Karpas-422 (cell line): Measurements from ENCODE around the gene GLMN. TPM values are rescaled to one million over a fixed set of nuclear protein-coding genes. Genes with fewer than 3 reads are reported as not detected.

ENCODE experiments used
- DNase-seq: peaks from one replicate; pipeline ENCODE4 v3.0.0-alpha.2; 2015
- H2AFZ ChIP-seq: fragments of 200-600 bp; sonication (generic); 2 replicates; pipeline ENCODE4 v1.6.1; 2014; ENCODE audit warnings: antibody characterized with exemption, low read length, mixed read lengths
- H3K27ac ChIP-seq: fragments of 200-600 bp; sonication (generic); 2 replicates; pipeline ENCODE4 v1.5.1; 2014; ENCODE audit warnings: mild to moderate bottlenecking, low read length, moderate library complexity
- H3K27me3 ChIP-seq: fragments of 200-600 bp; sonication (generic); 2 replicates; pipeline ENCODE4 v1.6.1; 2014; ENCODE audit warnings: low read length, mixed read lengths
- H3K36me3 ChIP-seq: fragments of 200-600 bp; sonication (generic); 2 replicates; pipeline ENCODE4 v1.6.1; 2014; ENCODE audit warnings: low read length, mixed read lengths; ENCODE audit not compliant: insufficient read depth
- H3K4me1 ChIP-seq: fragments of 200-600 bp; sonication (generic); 2 replicates; pipeline ENCODE4 v1.6.1; 2014; ENCODE audit warnings: mild to moderate bottlenecking, low read length, mixed read lengths
- H3K4me2 ChIP-seq: fragments of 200-600 bp; sonication (generic); 2 replicates; pipeline ENCODE4 v1.6.1; 2014; ENCODE audit warnings: low read length, low read depth, mild to moderate bottlenecking; ENCODE audit not compliant: poor library complexity, severe bottlenecking
- H3K4me3 ChIP-seq: fragments of 200-600 bp; sonication (generic); 2 replicates; pipeline ENCODE4 v1.5.1; 2014; ENCODE audit warnings: mild to moderate bottlenecking, antibody characterized with exemption, low read length, mixed read lengths
- H3K79me2 ChIP-seq: fragments of 200-600 bp; sonication (generic); 2 replicates; pipeline ENCODE4 v1.6.1; 2014; ENCODE audit warnings: mild to moderate bottlenecking, low read length, mixed read lengths
- H3K9ac ChIP-seq: fragments of 200-600 bp; sonication (generic); 2 replicates; pipeline ENCODE4 v1.6.0; 2014; ENCODE audit warnings: low read length
- H3K9me2 ChIP-seq: fragments of 200-600 bp; sonication (generic), shearing (Covaris generic); replicated peaks from 2 replicates; pipeline ENCODE4 v1.6.0; 2014; ENCODE audit warnings: mild to moderate bottlenecking, low read length, moderate library complexity; ENCODE audit not compliant: insufficient read depth
- H3K9me3 ChIP-seq: fragments of 300-700, 200-600 bp; sonication (generic); 2 replicates; pipeline ENCODE4 v1.6.1; 2014; ENCODE audit warnings: low read length, mixed read lengths
- H4K20me1 ChIP-seq: fragments of 200-600 bp; sonication (generic); 2 replicates; pipeline ENCODE4 v1.6.1; 2014; ENCODE audit warnings: mild to moderate bottlenecking, antibody characterized with exemption, low read length, low read depth; ENCODE audit not compliant: insufficient read depth
- total RNA-seq: library from RNA; depleted of rRNA; stranded (reverse); fragments of >200 nt; shearing (Covaris generic); gene quantifications from 2 replicates; pipeline ENCODE4 v1.2.3, GENCODE V29; 2014; ENCODE audit warnings: low replicate concordance

Gene GLMN
- total RNA-seq, 1 experiment from 2014 or later = 22.7 TPM

GRCh38 chr1:92244376-92244775 is 54.4 kb downstream of the GLMN start:
- Histone ChIP-seq H3K4me1 (no peaks in the 10 kb centered on the region), H3K36me3 (peaks cover 20% of the 10 kb centered on the region; the same call in 1 of the 2 replicates), H3K27ac (no peak overlapping the region), H3K9ac (no peak overlapping the region), H3K9me2 (no peaks in the 10 kb centered on the region), H3K9me3 (no peaks in the 10 kb centered on the region), H3K4me2 (no peak overlapping the region), H3K27me3 (no peaks in the 10 kb centered on the region), H3K4me3 (no peak overlapping the region), H2AFZ (no peak overlapping the region), H4K20me1 (no peaks in the 10 kb centered on the region), H3K79me2 (no peaks in the 10 kb centered on the region)
- no peak for DNase-seq

GRCh38 chr1:92240034-92240433 is 58.8 kb downstream of the GLMN start:
- Histone ChIP-seq H3K9me3 (no peaks in the 10 kb centered on the region), H3K36me3 (no peaks in the 10 kb centered on the region), H3K27me3 (no peaks in the 10 kb centered on the region), H3K9ac (no peak overlapping the region), H3K4me1 (no peaks in the 10 kb centered on the region), H3K9me2 (no peaks in the 10 kb centered on the region), H3K4me3 (no peak overlapping the region), H3K79me2 (no peaks in the 10 kb centered on the region), H3K4me2 (no peak overlapping the region), H4K20me1 (no peaks in the 10 kb centered on the region), H2AFZ (no peak overlapping the region), H3K27ac (no peak overlapping the region)
- DNase-seq = no peak

- no peaks in the 10 kb centered on the region for H3K36me3 ChIP-seq
- H3K4me3 ChIP-seq = no peak overlapping the region
- no peak overlapping the region for H3K9ac ChIP-seq
- H3K79me2 ChIP-seq = no peaks in the 10 kb centered on the region
- no peaks in the 10 kb centered on the region for H3K9me3 ChIP-seq
- no peaks in the 10 kb centered on the region for H4K20me1 ChIP-seq
- H3K9me2 ChIP-seq = no peaks in the 10 kb centered on the region
- H3K27ac ChIP-seq = no peak overlapping the region
- no peak overlapping the region for H2AFZ ChIP-seq
- no peaks in the 10 kb centered on the region for H3K4me1 ChIP-seq
- DNase-seq = no peak
- H3K27me3 ChIP-seq = no peaks in the 10 kb centered on the region
- H3K4me2 ChIP-seq = no peak overlapping the region
Observed at GRCh38 chr1:92230736-92231135, 68.1 kb downstream of the GLMN start.

- Histone ChIP-seq H4K20me1 (no peaks in the 10 kb centered on the region), H3K9me2 (no peaks in the 10 kb centered on the region), H3K27me3 (no peaks in the 10 kb centered on the region), H2AFZ (no peak overlapping the region), H3K4me3 (no peak overlapping the region), H3K9ac (no peak overlapping the region), H3K36me3 (no peaks in the 10 kb centered on the region), H3K79me2 (no peaks in the 10 kb centered on the region), H3K4me1 (no peaks in the 10 kb centered on the region), H3K4me2 (no peak overlapping the region), H3K27ac (no peak overlapping the region), H3K9me3 (no peaks in the 10 kb centered on the region)
- DNase-seq = no peak
Observed at GRCh38 chr1:92228401-92228800, 70.4 kb downstream of the GLMN start.

DNA sequence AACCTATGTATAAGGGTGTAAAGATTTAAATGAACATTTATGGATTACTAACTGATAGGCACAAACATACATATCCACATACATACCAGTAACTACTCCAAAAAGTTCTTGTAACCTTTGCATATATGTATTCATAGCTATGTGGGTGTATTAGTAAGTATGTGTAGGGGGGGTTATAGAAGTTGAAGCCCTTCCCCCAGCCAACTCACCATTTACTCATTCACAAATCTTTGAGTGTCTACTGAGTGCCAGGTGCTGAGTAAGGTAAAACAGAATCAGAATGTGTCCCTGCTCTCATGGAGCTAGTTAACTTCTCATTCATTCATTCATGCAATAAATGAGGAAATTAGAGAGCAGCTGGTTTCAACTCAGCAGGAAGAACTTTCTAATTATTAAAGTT is 79.8 kb downstream of the GLMN start:
- Histone ChIP-seq H3K9me3 (no peaks in the 10 kb centered on the region), H3K36me3 (no peaks in the 10 kb centered on the region), H3K27me3 (no peaks in the 10 kb centered on the region), H3K4me1 (no peaks in the 10 kb centered on the region), H3K9ac (no peak overlapping the region), H3K4me2 (no peak overlapping the region), H3K79me2 (no peaks in the 10 kb centered on the region), H2AFZ (no peak overlapping the region), H3K4me3 (no peak overlapping the region), H4K20me1 (no peaks in the 10 kb centered on the region), H3K9me2 (no peaks in the 10 kb centered on the region), H3K27ac (no peak overlapping the region)
- no peak for DNase-seq

DNA sequence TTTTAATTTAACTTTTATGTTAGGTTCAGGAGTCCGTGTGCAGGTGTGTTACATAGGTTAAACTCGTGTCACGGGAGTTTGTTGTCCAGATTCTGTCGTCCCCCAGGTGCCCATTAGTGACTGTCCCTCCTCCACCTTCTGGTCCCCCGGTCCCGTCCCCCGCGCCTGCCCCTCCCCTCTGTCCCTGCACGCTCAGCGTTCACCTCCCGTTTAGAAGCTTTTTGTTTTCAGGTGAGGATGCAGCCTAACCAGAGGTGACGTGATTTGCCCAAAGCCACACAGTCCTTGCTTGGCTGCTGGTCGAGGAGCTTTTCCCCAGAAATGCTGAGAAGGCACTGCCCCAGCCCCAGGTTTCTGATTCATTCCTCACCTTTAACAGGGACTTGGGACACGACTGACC is 80.2 kb downstream of the GLMN start:
- no peaks in the 10 kb centered on the region for H3K9me2 ChIP-seq
- no peaks in the 10 kb centered on the region for H3K79me2 ChIP-seq
- no peak overlapping the region for H2AFZ ChIP-seq
- no peaks in the 10 kb centered on the region for H4K20me1 ChIP-seq
- no peak overlapping the region for H3K27ac ChIP-seq
- no peak overlapping the region for H3K9ac ChIP-seq
- no peaks in the 10 kb centered on the region for H3K36me3 ChIP-seq
- H3K4me3 ChIP-seq = no peak overlapping the region
- H3K4me2 ChIP-seq = no peak overlapping the region
- no peaks in the 10 kb centered on the region for H3K27me3 ChIP-seq
- no peak for DNase-seq
- no peaks in the 10 kb centered on the region for H3K9me3 ChIP-seq
- no peaks in the 10 kb centered on the region for H3K4me1 ChIP-seq

DNA sequence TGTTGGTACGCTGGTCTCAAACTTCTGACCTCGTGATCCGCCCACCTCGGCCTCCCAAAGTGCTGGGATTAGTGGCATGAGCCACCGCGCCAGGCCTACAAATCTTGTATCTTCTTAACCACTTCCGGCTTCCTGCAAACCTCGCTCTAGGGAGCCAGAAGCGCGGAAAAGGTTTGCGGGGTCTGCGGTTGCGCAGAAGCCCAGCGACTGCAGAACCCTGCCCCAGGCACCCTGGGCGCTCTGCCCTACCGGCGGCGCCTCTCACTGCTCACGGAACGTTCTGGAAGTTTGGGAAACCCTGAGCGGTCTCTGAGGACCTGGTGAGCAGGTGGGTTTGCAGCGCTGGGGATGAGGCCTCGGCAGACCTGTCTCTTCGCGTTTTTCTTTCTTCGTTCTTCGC is 81.1 kb downstream of the GLMN start, which contains the start of gene C1orf146:
Gene C1orf146 (plus strand): TSS at position 195 of the 400 bp plus-strand sequence. CDS start 13,506 bp downstream, outside the sequence.
- no peaks in the 10 kb centered on the region for H4K20me1 ChIP-seq
- no peak within 1 kb of the TSS for H3K9ac ChIP-seq
- no peak within 1 kb of the TSS for H2AFZ ChIP-seq
- no peaks in the 10 kb centered on the region for H3K79me2 ChIP-seq
- no peaks in the 10 kb centered on the region for H3K27me3 ChIP-seq
- no peak for DNase-seq
- H3K4me3 ChIP-seq = no peak within 1 kb of the TSS
- H3K27ac ChIP-seq = no peak within 1 kb of the TSS
- no peaks in the 10 kb centered on the region for H3K9me3 ChIP-seq
- H3K36me3 ChIP-seq = no peaks in the 10 kb centered on the region
- H3K4me2 ChIP-seq = no peak within 1 kb of the TSS
- no peaks in the 10 kb centered on the region for H3K9me2 ChIP-seq
- H3K4me1 ChIP-seq = no peaks in the 10 kb centered on the region

DNA sequence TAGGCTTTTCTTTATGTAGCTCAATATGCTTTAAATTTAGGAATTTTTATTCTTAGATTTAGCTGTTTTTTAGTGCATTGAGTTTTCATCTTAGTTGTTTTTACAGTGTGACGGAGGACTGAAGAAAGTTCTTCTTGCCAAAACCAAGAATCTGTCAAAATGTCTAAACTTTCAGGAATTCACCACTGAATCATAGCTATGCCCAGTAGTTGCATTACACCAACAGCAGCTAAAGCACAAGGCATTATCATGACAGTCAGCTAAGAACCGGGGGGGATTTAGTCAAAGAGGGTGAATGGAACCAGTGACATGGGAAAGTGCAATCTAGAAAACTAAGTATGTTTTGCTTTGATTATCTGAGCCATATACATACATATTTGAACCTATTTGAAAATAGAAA is 87.6 kb downstream of the GLMN start:
- H3K9me3 ChIP-seq = no peaks in the 10 kb centered on the region
- no peaks in the 10 kb centered on the region for H3K36me3 ChIP-seq
- H3K9ac ChIP-seq = no peak overlapping the region
- H3K4me3 ChIP-seq = no peak overlapping the region
- H3K79me2 ChIP-seq = no peaks in the 10 kb centered on the region
- DNase-seq = no peak
- H3K4me1 ChIP-seq = no peaks in the 10 kb centered on the region
- no peak overlapping the region for H2AFZ ChIP-seq
- no peaks in the 10 kb centered on the region for H3K9me2 ChIP-seq
- no peak overlapping the region for H3K27ac ChIP-seq
- no peaks in the 10 kb centered on the region for H4K20me1 ChIP-seq
- no peak overlapping the region for H3K4me2 ChIP-seq
- H3K27me3 ChIP-seq = no peaks in the 10 kb centered on the region

- Histone ChIP-seq H3K4me1 (no peaks in the 10 kb centered on the region), H3K4me3 (no peak overlapping the region)
Observed at GRCh38 chr1:92210701-92211100, 88.1 kb downstream of the GLMN start.

More at GRCh38 chr1:92210701-92211100, 88.1 kb downstream of the GLMN start:
- Histone ChIP-seq H3K36me3 (no peaks in the 10 kb centered on the region), H3K9ac (no peak overlapping the region), H3K9me2 (no peaks in the 10 kb centered on the region), H3K9me3 (no peaks in the 10 kb centered on the region), H3K79me2 (no peaks in the 10 kb centered on the region), H4K20me1 (no peaks in the 10 kb centered on the region), H3K4me2 (no peak overlapping the region), H2AFZ (no peak overlapping the region), H3K27ac (no peak overlapping the region), H3K27me3 (no peaks in the 10 kb centered on the region)
- DNase-seq = no peak
